HCT116 (cell line): ENCODE measurements around the gene MPHOSPH6. TPM values are rescaled to one million over a fixed set of nuclear protein-coding genes. Genes with fewer than 3 reads are reported as not detected.

Experiments used
- ATAC-seq: fragments of 200-7000 bp; cut with Tn5 transposase; 2 replicates; pipeline ENCODE4 v1.9.1; 2020; ENCODE audit warnings: mild to moderate bottlenecking, moderate library complexity
- BruUV-seq: library from RNA; stranded (reverse); fragments of 400-500 nt; replicated peaks from 2 replicates; lab custom pipeline; 2021; lab: Mats Ljungman, UMichigan
- CTCF ChIA-PET: fragments of 300-600 bp; sonication (Branson Sonifier 250); formaldehyde crosslinking; loops from one replicate; lab custom pipeline; 2021; ENCODE audit warnings: antibody characterized with exemption; lab: Charles Lee
- POLR2A ChIA-PET: fragments of 300-600, 350-600 bp; sonication (Branson Sonifier 250); formaldehyde crosslinking; loops from one replicate; lab custom pipeline; 2021; ENCODE audit warnings: antibody characterized with exemption; lab: Charles Lee
- RAD21 ChIA-PET, 2 experiments: fragments of 300-600 bp; sonication (Branson Sonifier 250); formaldehyde crosslinking; loops; one replicate each; lab custom pipeline; 2023; ENCODE audit warnings: low total read pairs in 2 of 2; ENCODE audit not compliant: uncharacterized antibody in 2 of 2, unreplicated experiment in 2 of 2, low non-redundant PET in 1 of 2; lab: Charles Lee
- DNase-seq: peaks from one replicate; pipeline ENCODE4 v3.0.0-alpha.2; 2010; ENCODE audit warnings: low read depth, low spot score
- H2AFZ ChIP-seq: fragments of 200-600 bp; shearing (Covaris generic), sonication (generic); 2 replicates; pipeline ENCODE4 v1.6.1; 2017; ENCODE audit warnings: low read depth, mixed run types, mixed read lengths, antibody characterized with exemption, low read length; ENCODE audit not compliant: poor library complexity, severe bottlenecking
- H3K27ac ChIP-seq: 2 replicates; pipeline ENCODE4 v1.5.1; 2012; ENCODE audit warnings: low read depth, low read length
- H3K27me3 ChIP-seq: fragments of 200-600 bp; sonication (generic); 2 replicates; pipeline ENCODE4 v1.6.1; 2016; ENCODE audit warnings: mixed run types, low read length, mixed read lengths; ENCODE audit not compliant: insufficient read depth
- H3K36me3 ChIP-seq, 2 experiments: fragments of 200-500 bp in 1 of 2; fragments of 200-600 bp in 1 of 2; sonication (Bioruptor generic) in 1 of 2; sonication (generic) in 1 of 2; 2 replicates each; pipeline versions ENCODE4 v1.5.1 to v1.6.1; 2014 to 2016; ENCODE audit warnings: low read length in 2 of 2, inconsistent platforms in 1 of 2, mixed read lengths in 1 of 2, mixed run types in 1 of 2; ENCODE audit not compliant: insufficient read depth in 2 of 2, control insufficient read depth in 1 of 2
- H3K4me1 ChIP-seq, 2 experiments: fragments of 200-600 bp in 1 of 2; sonication (generic) in 1 of 2; 2 replicates each; pipeline versions ENCODE4 v1.5.1 to v1.6.1; 2012 to 2017; ENCODE audit warnings: low read length in 2 of 2, inconsistent platforms in 1 of 2, mild to moderate bottlenecking in 1 of 2, mixed read lengths in 1 of 2, mixed run types in 1 of 2, moderate library complexity in 1 of 2; ENCODE audit not compliant: insufficient read depth in 2 of 2, control insufficient read depth in 1 of 2
- H3K4me2 ChIP-seq: fragments of 200-600 bp; sonication (generic); 2 replicates; pipeline ENCODE4 v1.6.1; 2017; ENCODE audit warnings: mixed run types, low read length, mixed read lengths
- H3K4me3 ChIP-seq, 2 experiments: fragments of 200-600 bp in 1 of 2; sonication (generic) in 1 of 2; replicated peaks in 1 of 2; 2 replicates each; pipeline ENCODE4 v1.5.1; 2011 to 2016; ENCODE audit warnings: low read length in 2 of 2, control low read depth in 1 of 2, low read depth in 1 of 2, mild to moderate bottlenecking in 1 of 2, mixed read lengths in 1 of 2, mixed run types in 1 of 2
- H3K79me2 ChIP-seq: fragments of 200-600 bp; sonication (generic); 2 replicates; pipeline ENCODE4 v1.6.1; 2017; ENCODE audit warnings: mild to moderate bottlenecking, mixed run types, low read length, moderate library complexity, mixed read lengths; ENCODE audit not compliant: insufficient read depth
- H3K9ac ChIP-seq: fragments of 200-600 bp; sonication (generic); 2 replicates; pipeline ENCODE4 v1.6.1; 2016; ENCODE audit warnings: low read length, mixed read lengths
- H3K9me2 ChIP-seq: fragments of 200-600 bp; sonication (generic), shearing (Covaris generic); 2 replicates; pipeline ENCODE4 v1.6.1; 2017; ENCODE audit warnings: mixed run types, mild to moderate bottlenecking, moderate library complexity; ENCODE audit not compliant: insufficient read depth
- H3K9me3 ChIP-seq, 2 experiments: fragments of 200-500 bp in 1 of 2; fragments of 200-600 bp in 1 of 2; sonication (Bioruptor generic) in 1 of 2; sonication (generic) in 1 of 2; 2 replicates each; pipeline ENCODE4 v1.6.1; 2014 to 2017; ENCODE audit warnings: low read length in 2 of 2, mixed read lengths in 2 of 2, inconsistent platforms in 1 of 2, low read depth in 1 of 2, mild to moderate bottlenecking in 1 of 2, mixed run types in 1 of 2, moderate library complexity in 1 of 2; ENCODE audit not compliant: control insufficient read depth in 1 of 2, insufficient read depth in 1 of 2
- H4K20me1 ChIP-seq: fragments of 200-600 bp; sonication (generic), shearing (Covaris generic); 2 replicates; pipeline ENCODE4 v1.6.1; 2017; ENCODE audit warnings: mixed run types, mild to moderate bottlenecking, moderate library complexity; ENCODE audit not compliant: insufficient read depth
- CEBPB ChIP-seq: IDR thresholded peaks from 2 replicates; pipeline ENCODE4 v1.6.1; 2012; ENCODE audit warnings: low read depth
- CTCF ChIP-seq, 3 experiments: fragments of 200-600 bp in 1 of 3; sonication (generic) in 1 of 3; IDR thresholded peaks in 2 of 3; conservative IDR thresholded peaks in 1 of 3; 2 replicates each; pipeline ENCODE4 v1.5.1; 2012 to 2017; ENCODE audit warnings: low read depth in 2 of 3, low read length in 2 of 3, antibody characterized with exemption in 1 of 3, borderline replicate concordance in 1 of 3, control low read depth in 1 of 3, mild to moderate bottlenecking in 1 of 3, mixed read lengths in 1 of 3, mixed run types in 1 of 3, moderate library complexity in 1 of 3; ENCODE audit not compliant: insufficient read depth in 1 of 3
- ELF1 ChIP-seq: IDR thresholded peaks from 2 replicates; pipeline ENCODE4 v1.6.1; 2012; ENCODE audit warnings: low read depth, borderline replicate concordance
- FOSL1 ChIP-seq: IDR thresholded peaks from 2 replicates; pipeline ENCODE4 v1.6.1; 2012; ENCODE audit warnings: low read depth
- POLR2AphosphoS5 ChIP-seq: IDR thresholded peaks from 2 replicates; pipeline ENCODE4 v1.6.1; 2011; ENCODE audit warnings: mild to moderate bottlenecking, low read depth, low read length, moderate library complexity
- REST ChIP-seq: IDR thresholded peaks from 2 replicates; pipeline ENCODE4 v1.6.1; 2012; ENCODE audit warnings: low read depth
- SIN3A ChIP-seq: IDR thresholded peaks from 2 replicates; pipeline ENCODE4 v1.6.1; 2012; ENCODE audit warnings: low read depth
- SRF ChIP-seq: IDR thresholded peaks from 2 replicates; pipeline ENCODE4 v1.6.1; 2012; ENCODE audit warnings: low read depth
- YY1 ChIP-seq: IDR thresholded peaks from 2 replicates; pipeline ENCODE4 v1.6.1; 2011; ENCODE audit warnings: low read length, low read depth, moderate library complexity, mild to moderate bottlenecking; ENCODE audit not compliant: insufficient replicate concordance; ENCODE audit errors: extremely low read depth
- ZFX ChIP-seq: fragments of 450-650 bp; IDR thresholded peaks from 2 replicates; pipeline ENCODE4 v1.6.1; 2017
- ZNF274 ChIP-seq: fragments of 200-500 bp; sonication (Bioruptor generic); IDR thresholded peaks from 2 replicates; pipeline ENCODE4 v1.6.1; 2014; ENCODE audit warnings: mild to moderate bottlenecking, low read depth, low read length, inconsistent platforms
- intact Hi-C: fragments of 100-400 bp; cut with micrococcal nuclease; formaldehyde crosslinking; loops from 2 replicates; pipeline ENCODE4 v1.10.0; 2022
- total RNA-seq: library from RNA; stranded (reverse); gene quantifications from one replicate; pipeline ENCODE4 v1.2.1, GENCODE V29; 2021; ENCODE audit not compliant: unreplicated experiment

Gene MPHOSPH6
- total RNA-seq, 1 experiment from 2014 or later, result 52.2 TPM

GRCh38 chr16:82181461-82182185, 11.6 kb upstream of the MPHOSPH6 start:
- no peaks in the 10 kb centered on the region for H4K20me1 ChIP-seq
- H2AFZ ChIP-seq, result no peak overlapping the region
- no peaks in the 10 kb centered on the region for H3K4me1 ChIP-seq
- H3K79me2 ChIP-seq, result no peaks in the 10 kb centered on the region
- DNase-seq (no peak), ATAC-seq (no peak)
- no peak overlapping the region for H3K9ac ChIP-seq
- no peaks in the 10 kb centered on the region for H3K9me3 ChIP-seq
- no TSS peak for BruUV-seq
- no peaks in the 10 kb centered on the region for H3K36me3 ChIP-seq
- TF ChIP-seq YY1 (no peak), SIN3A (no peak), FOSL1 (no peak), ZNF274 (no peak), ELF1 (no peak), CEBPB (no peak), REST (no peak), SRF (no peak), CTCF (IDR thresholded peaks at IDR 0.05 in 2 of 3, conservative IDR thresholded peaks at IDR 0.05 in 1 of 3; ENCODE audit: borderline replicate concordance in 1 of 3, insufficient read depth in 1 of 3, low read depth in 2 of 3, low read length in 2 of 3) (no peak), POLR2AphosphoS5 (no peak), ZFX (no peak)
- H3K27ac ChIP-seq, result no peak overlapping the region
- CTCF ChIA-PET, result no interaction called here
- no peak overlapping the region for H3K4me2 ChIP-seq
- intact Hi-C loops, result no loop called here
- H3K27me3 ChIP-seq, result peaks cover 71% of the 10 kb centered on the region
- H3K4me3 ChIP-seq, result no peak overlapping the region
- H3K9me2 ChIP-seq, result no peaks in the 10 kb centered on the region
- POLR2A ChIA-PET, result no interaction called here
- RAD21 ChIA-PET, result no interaction called here
